ENCODE data around the gene SDK1. TPM values are rescaled to one million over a fixed set of nuclear protein-coding genes. Genes with fewer than 3 reads are reported as not detected.

Gene SDK1
- total RNA-seq, 2 experiments from 2014 or later = 0.19 to 0.36 TPM

GRCh38 chr7:4017785-4018184 lies 716.7 kb downstream of the SDK1 start:
- Histone ChIP-seq H2AFZ (ENCODE audit: low read length) (no peak overlapping the region), H3K4me3 (ENCODE audit: low read depth, low read length, poor library complexity, severe bottlenecking) (no peak overlapping the region), H3K9me2 (ENCODE audit: insufficient read depth, low read length) (no peaks in the 10 kb centered on the region), H3K36me3 (ENCODE audit: insufficient read depth, low read length) (no peaks in the 10 kb centered on the region), H3K4me2 (ENCODE audit: low read length) (no peak overlapping the region), H4K20me1 (ENCODE audit: insufficient read depth, low read length) (no peaks in the 10 kb centered on the region), H3K4me1 (ENCODE audit: insufficient read depth, low read length, poor library complexity, severe bottlenecking) (no peaks in the 10 kb centered on the region), H3K9me3 (ENCODE audit: low read length) (peaks cover 10% of the 10 kb centered on the region; the same call in 1 of the 2 replicates), H3K79me2 (ENCODE audit: insufficient read depth, low read depth, low read length) (no peaks in the 10 kb centered on the region), H3K27ac (ENCODE audit: low read depth, low read length, poor library complexity, severe bottlenecking) (no peak overlapping the region)
- intact Hi-C loops (cut with micrococcal nuclease; ENCODE audit: unreplicated experiment) = no loop called here
- ChIA-PET POLR2A (no interaction called here), CTCF (ENCODE audit: unreplicated experiment) (no interaction called here)
- TF ChIP-seq EZH2phosphoT487 (IDR thresholded peaks at IDR 0.05; ENCODE audit: borderline replicate concordance, low read depth, low read length) (no peak), CTCF (conservative IDR thresholded peaks at IDR 0.05; ENCODE audit: low read length) (no peak)
- no peak for DNase-seq (ENCODE audit: low spot score)
- no TSS peak for BruUV-seq (replicated peaks)

GRCh38 chr7:4018601-4019316 lies 717.7 kb downstream of the SDK1 start:
- no peak overlapping the region for H3K4me3 ChIP-seq (ENCODE audit: low read depth, low read length, poor library complexity, severe bottlenecking)
- H3K27ac ChIP-seq (ENCODE audit: low read depth, low read length, poor library complexity, severe bottlenecking) = no peak overlapping the region
- CTCF ChIA-PET (ENCODE audit: unreplicated experiment) = no interaction called here
- no peaks in the 10 kb centered on the region for H3K79me2 ChIP-seq (ENCODE audit: insufficient read depth, low read depth, low read length)
- no peaks in the 10 kb centered on the region for H3K4me1 ChIP-seq (ENCODE audit: insufficient read depth, low read length, poor library complexity, severe bottlenecking)
- no TSS peak for BruUV-seq (replicated peaks)
- intact Hi-C loops (cut with micrococcal nuclease; ENCODE audit: unreplicated experiment) = no loop called here
- TF ChIP-seq CTCF (conservative IDR thresholded peaks at IDR 0.05; ENCODE audit: low read length) (no peak), EZH2phosphoT487 (IDR thresholded peaks at IDR 0.05; ENCODE audit: borderline replicate concordance, low read depth, low read length) (no peak)
- no peaks in the 10 kb centered on the region for H4K20me1 ChIP-seq (ENCODE audit: insufficient read depth, low read length)
- H3K9me3 ChIP-seq (ENCODE audit: low read length) = peaks cover 10% of the 10 kb centered on the region; the same call in 1 of the 2 replicates
- POLR2A ChIA-PET = interaction anchor here (0.6 kb wide), 1 partner anchor 418 kb away, joined by 3 read pairs; no protein-coding TSS in a partner anchor
- DNase-seq (ENCODE audit: low spot score) = no peak
- H3K4me2 ChIP-seq (ENCODE audit: low read length) = no peak overlapping the region
- H3K9me2 ChIP-seq (ENCODE audit: insufficient read depth, low read length) = no peaks in the 10 kb centered on the region
- no peak overlapping the region for H2AFZ ChIP-seq (ENCODE audit: low read length)
- no peaks in the 10 kb centered on the region for H3K36me3 ChIP-seq (ENCODE audit: insufficient read depth, low read length)

GRCh38 chr7:4020086-4020485 lies 719.0 kb downstream of the SDK1 start:
- H2AFZ ChIP-seq (ENCODE audit: low read length) = no peak overlapping the region
- no peaks in the 10 kb centered on the region for H3K79me2 ChIP-seq (ENCODE audit: insufficient read depth, low read depth, low read length)
- intact Hi-C loops (cut with micrococcal nuclease; ENCODE audit: unreplicated experiment) = no loop called here
- no peak for DNase-seq (ENCODE audit: low spot score)
- no peaks in the 10 kb centered on the region for H3K4me1 ChIP-seq (ENCODE audit: insufficient read depth, low read length, poor library complexity, severe bottlenecking)
- ChIA-PET POLR2A (no interaction called here), CTCF (ENCODE audit: unreplicated experiment) (no interaction called here)
- no peak overlapping the region for H3K4me3 ChIP-seq (ENCODE audit: low read depth, low read length, poor library complexity, severe bottlenecking)
- no TSS peak for BruUV-seq (replicated peaks)
- peaks cover 10% of the 10 kb centered on the region; the same call in 1 of the 2 replicates for H3K9me3 ChIP-seq (ENCODE audit: low read length)
- no peak overlapping the region for H3K27ac ChIP-seq (ENCODE audit: low read depth, low read length, poor library complexity, severe bottlenecking)
- TF ChIP-seq CTCF (conservative IDR thresholded peaks at IDR 0.05; ENCODE audit: low read length) (no peak), EZH2phosphoT487 (IDR thresholded peaks at IDR 0.05; ENCODE audit: borderline replicate concordance, low read depth, low read length) (no peak)
- H3K4me2 ChIP-seq (ENCODE audit: low read length) = no peak overlapping the region
- H3K9me2 ChIP-seq (ENCODE audit: insufficient read depth, low read length) = no peaks in the 10 kb centered on the region
- H3K36me3 ChIP-seq (ENCODE audit: insufficient read depth, low read length) = no peaks in the 10 kb centered on the region
- H4K20me1 ChIP-seq (ENCODE audit: insufficient read depth, low read length) = no peaks in the 10 kb centered on the region

Data from OCI-LY7 (cell line).